ENCODE data around the gene CHIC2.
"Not testable (repeated sequence)": the region's sequence is repeated elsewhere in the genome, so short reads cannot be mapped to it uniquely, and the experiment has no call there.

Gene CHIC2

DNA sequence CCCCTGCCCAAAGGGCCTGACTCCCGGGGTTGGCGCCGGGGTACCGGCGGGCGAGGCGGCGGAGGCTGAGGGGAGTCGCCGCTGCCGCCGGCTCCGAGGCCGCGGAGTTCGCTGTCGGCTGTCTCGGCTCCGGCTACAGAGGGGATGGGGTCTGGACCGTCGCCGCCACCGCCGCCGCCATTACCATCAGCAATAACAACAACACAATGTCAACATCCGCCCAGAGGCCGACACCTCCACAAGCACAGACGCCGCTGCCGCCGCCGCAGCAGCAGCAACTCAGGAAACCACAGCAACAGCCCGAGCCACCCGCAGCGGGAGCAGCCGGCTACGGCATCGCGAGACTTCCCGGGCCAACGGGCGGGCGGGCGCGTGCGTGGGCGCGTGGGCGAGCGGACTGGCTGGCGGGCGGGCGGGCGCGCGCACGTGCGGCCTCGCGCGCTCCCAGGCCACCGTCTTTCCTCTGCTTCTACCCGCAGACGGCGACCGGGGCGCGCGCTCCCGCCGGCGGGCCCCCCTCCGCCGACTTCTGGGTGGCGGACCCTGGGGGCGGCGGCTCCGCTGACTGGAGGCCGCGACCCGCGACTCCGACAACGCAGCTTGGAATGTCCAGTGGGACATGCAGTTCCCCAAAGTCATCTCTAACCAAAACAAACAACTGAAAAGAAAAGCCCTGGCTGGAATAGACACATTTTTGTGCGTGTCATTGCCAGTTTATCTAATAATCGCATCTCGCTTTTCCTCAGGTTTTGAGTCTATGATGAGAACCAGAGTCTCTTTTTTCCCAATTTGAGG lies at the start of gene CHIC2:
TSS of gene CHIC2 (minus strand) at position 289 of the 795 bp plus-strand sequence. CDS start 305 bp downstream, outside the sequence.
- peak; percentile 94 to 97 for DNase-seq

DNA sequence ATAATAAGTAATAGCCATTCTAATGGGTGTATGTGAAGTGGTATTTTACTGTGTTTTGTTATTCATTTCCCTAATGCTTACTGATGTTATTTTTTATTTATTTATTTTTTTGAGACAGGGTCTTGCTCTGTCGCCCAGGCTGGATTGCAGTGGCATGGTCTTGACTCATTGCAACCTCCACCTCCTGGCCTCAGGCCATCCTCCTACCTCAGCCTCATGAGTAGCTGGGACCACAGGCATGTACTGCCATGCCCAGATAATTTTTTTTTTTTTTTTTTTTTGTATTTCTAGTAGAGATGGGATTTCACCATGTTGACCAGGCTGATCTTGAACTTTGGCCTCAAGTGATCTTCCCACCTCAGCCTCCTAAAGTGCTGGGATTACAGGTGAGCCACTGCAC lies 48.8 kb upstream of the CHIC2 start:
- not testable (repeated sequence) for DNase-seq

GRCh38 chr4:54110019-54110416 lies 45.6 kb upstream of the CHIC2 start:
- DNase-seq = no peak

GRCh38 chr4:54109241-54110018 lies 45.0 kb upstream of the CHIC2 start:
- DNase-seq = no peak

DNA sequence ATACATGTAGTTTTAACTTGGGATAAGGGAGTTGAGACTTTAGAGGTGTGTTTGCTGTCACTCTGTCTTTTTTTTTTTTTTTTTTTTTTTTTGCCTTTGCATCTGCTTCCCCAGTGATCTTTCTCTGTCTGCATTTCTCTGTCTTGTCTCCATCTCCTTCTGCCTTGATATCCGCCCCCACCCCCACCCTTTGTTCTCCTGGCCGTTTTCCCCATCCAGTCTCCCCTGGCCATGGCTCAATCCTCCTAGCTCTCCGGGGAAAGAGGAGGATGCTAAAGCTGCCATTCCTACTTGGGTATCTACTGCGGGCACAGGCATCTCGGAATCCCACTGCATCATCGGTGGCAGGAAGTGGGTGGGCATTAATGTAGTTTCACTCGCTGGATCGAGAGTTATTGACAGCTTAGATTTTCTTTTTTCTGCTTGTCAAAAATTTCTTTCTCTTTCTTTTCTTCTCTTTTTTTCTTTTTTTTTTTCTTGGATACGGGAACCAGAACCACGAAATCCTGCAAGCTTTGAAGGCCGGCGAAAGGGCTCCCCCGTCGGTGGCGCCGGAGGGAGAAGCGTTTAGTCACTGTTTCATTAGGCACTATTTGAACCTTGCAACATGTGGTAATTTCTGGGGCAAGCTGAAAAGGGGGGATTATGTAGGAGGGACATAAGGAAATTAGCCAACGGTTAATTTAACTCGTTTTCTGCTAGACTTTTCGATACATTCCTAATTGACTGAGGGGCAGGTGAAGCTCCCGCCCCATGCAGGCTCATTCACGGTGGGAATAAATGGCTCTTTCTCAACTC lies 43.7 kb upstream of the CHIC2 start:
- DNase-seq = no peak

GRCh38 chr4:54104907-54105306 lies 40.5 kb upstream of the CHIC2 start:
- no peak for DNase-seq

DNA sequence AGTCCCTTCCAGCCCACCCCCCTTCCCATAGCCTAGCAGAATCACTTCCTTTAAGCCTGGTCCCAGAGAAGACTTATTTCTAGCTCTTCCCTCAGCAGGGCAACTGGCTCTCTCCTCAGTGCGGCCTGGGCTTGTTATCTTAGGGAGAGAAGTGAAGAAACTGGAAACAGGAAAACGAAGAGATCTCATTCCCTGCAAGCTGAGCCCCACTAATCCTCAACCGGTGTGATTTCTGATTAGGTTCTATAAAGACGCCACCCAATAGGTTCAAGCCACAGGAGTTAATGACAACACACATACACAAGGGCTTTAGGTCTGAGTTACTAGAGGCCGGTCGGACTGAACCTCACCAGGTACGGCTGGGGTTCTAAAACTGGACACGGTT lies 38.8 kb upstream of the CHIC2 start:
- no peak for DNase-seq

- DNase-seq = no peak
Measured at GRCh38 chr4:54102531-54103106, 38.2 kb upstream of the CHIC2 start.

GRCh38 chr4:54101190-54102041 lies 37.0 kb upstream of the CHIC2 start:
- DNase-seq = peak; percentile 34 to 42

GRCh38 chr4:54100595-54101189 lies 36.3 kb upstream of the CHIC2 start:
- peak in 1 of 2 experiments; percentile 50 for DNase-seq

- DNase-seq = no peak
Measured at GRCh38 chr4:54099748-54100574, 35.6 kb upstream of the CHIC2 start, which contains the start of gene GSX2. Gene GSX2, plus strand, starts transcription at chr4:54100163. Its CDS starts 182 bp downstream, at chr4:54100345.

DNA sequence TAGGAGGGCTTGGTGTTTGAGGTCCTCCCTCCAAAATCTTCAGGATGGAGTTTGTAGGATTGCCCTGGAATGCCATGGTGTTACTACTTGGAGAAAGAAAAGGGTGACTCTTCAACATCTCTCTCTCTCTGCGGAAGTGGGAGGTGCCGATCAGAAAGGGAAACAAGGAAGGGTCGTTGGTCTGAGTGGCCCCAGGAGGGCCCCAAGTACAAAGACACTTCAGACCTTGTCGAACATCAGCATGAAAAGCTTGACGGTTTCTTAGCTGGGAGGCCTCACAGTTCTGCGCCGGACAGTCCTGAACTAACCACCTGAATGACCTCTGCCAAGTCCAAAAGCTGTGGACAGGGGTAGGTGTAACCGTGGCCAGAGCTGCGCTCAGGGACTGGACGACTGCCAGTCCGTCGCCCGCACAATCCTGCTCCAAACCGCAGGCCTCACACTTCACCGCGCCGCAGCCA lies 34.9 kb upstream of the CHIC2 start:
- no peak for DNase-seq

- DNase-seq = no peak
Measured at GRCh38 chr4:54098375-54098774, 34.0 kb upstream of the CHIC2 start.

GRCh38 chr4:54097152-54097551 lies 32.7 kb upstream of the CHIC2 start:
- DNase-seq = no peak

DNA sequence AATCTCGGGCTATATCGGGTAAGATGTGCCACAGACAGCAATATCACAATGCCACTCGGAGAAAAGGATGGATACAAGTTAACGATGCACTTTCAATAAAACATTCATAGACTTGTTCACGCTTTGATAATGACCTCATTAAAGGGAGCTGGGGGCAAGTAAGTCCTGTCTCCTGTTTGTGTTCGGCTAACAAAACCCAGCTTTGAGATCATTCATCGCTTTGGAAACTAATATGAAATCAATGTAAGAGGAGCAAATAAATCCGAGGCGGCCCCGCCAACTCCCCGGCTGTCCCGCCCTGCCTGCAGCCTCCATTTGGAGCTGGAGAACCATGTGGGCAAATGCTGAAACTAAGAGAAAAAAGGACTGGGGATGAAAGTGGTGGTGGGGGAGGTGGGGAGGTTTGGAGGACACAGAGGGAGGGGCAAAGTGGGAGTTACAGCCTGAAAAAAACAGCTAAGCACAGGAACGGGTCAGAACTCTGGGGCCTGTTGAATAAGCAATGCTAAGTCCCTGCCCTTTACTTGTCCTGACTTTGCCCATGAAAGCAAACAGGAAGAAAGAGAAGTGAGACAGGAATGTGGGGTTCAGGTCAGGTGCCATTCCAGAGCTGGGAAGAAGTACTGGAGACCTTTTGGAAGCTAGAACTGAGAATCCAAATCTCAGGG lies 32.0 kb upstream of the CHIC2 start:
- DNase-seq = no peak

GRCh38 chr4:54095110-54095825 lies 30.9 kb upstream of the CHIC2 start:
- no peak for DNase-seq

- no peak for DNase-seq
Measured at GRCh38 chr4:54094451-54094850, 30.0 kb upstream of the CHIC2 start.

GRCh38 chr4:54093324-54094240 lies 29.2 kb upstream of the CHIC2 start:
- peak in 1 of 2 experiments; percentile 40 for DNase-seq

All from activated T-cell treated with anti-CD3 and anti-CD28 coated beads, Interleukin-2, amount 50 U/mL, for 48 hours (primary cell).